Measurements from ENCODE around the gene TGDS. TPM values are rescaled to one million over a fixed set of nuclear protein-coding genes. Genes with fewer than 3 reads are reported as not detected.
A peak's percentile ranks its signal among the peaks of the same experiment; 100 is the strongest.

The TGDS gene
- total and polyA plus RNA-seq, 2 of the 8 experiments (the other 6 are each of a cell fraction or from before 2014, with no cell fraction given): 11.6 to 11.8 TPM

DNA sequence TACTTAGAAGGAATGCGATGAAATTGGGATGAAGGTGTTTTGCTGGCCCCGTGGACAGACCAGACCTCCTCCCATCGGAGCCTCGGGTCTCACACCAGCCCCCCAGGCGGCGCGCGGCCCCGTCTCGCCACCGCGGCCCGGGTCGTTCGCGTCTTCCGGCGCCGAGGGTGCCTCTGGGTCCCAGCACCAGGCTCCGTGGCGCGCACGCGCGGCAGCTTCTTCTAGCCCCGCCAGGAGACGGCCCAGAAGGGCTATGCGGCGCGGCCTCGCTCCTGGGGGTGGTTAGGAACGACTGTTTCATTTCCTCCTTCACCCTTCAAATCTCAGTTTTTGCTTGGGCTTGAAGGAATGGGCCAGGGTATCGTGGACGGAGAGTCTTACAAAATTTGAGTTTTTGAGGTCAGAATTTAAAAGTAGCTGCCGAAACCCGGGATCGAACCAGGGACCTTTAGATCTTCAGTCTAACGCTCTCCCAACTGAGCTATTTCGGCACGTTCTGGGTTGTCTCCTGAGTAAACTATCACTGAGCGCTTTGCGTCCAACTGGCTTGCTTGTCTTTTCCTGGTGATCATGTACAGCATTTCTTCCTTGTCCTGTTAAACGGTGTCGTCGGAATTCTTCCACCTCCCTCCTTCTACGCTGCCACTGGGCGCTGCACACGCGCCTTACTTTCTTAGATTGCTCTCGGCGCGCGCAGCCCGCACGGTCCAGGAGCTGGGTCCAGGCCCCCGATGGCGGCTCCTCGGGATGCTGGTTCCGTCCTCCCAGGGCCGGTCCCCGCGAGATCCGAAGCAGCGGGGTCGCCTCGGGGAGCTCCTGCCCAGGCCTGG is 46.5 kb downstream of the TGDS start (continued):
- TF ChIP-seq RBBP5 (IDR thresholded peaks at IDR 0.05; ENCODE audit: borderline replicate concordance, low read depth, low read length) (peak; percentile 100), SP1 (IDR thresholded peaks at IDR 0.05; ENCODE audit: low read depth, low read length) (no peak), ASH2L (IDR thresholded peaks at IDR 0.05; ENCODE audit: low read length) (peak; percentile 100), SP4 (IDR thresholded peaks at IDR 0.05; ENCODE audit: low read length) (peak; percentile 83; the same call in 1 of the 2 replicates), EGR1 (IDR thresholded peaks at IDR 0.05; ENCODE audit: borderline replicate concordance, low read depth, low read length) (no peak), RAD21 (IDR thresholded peaks at IDR 0.05 in 1 of 2, conservative IDR thresholded peaks at IDR 0.05 in 1 of 2; ENCODE audit: low read depth in 2 of 2, low read length in 2 of 2) (no peak), NANOG (IDR thresholded peaks at IDR 0.05; ENCODE audit: insufficient read depth, low read depth, low read length, poor library complexity, severe bottlenecking) (no peak), EZH2 (IDR thresholded peaks at IDR 0.05; ENCODE audit: low read depth, low read length, severe bottlenecking) (no peak), CREB1 (IDR thresholded peaks at IDR 0.05) (peak; percentile 43; the same call in 1 of the 2 replicates), HDAC6 (IDR thresholded peaks at IDR 0.05; ENCODE audit: low read depth, low read length) (no peak), HDAC2 (IDR thresholded peaks at IDR 0.05; ENCODE audit: borderline replicate concordance in 1 of 2, low read depth in 2 of 2, low read length in 2 of 2) (0 out of 4 replicates have a peak, but pooled peaks of 1 of the 2 experiments have one; percentile 47), POLR2AphosphoS5 (IDR thresholded peaks at IDR 0.05; ENCODE audit: low read depth, low read length) (peak; percentile 48; the same call in 1 of the 2 replicates), RNF2 (IDR thresholded peaks at IDR 0.05; ENCODE audit: borderline replicate concordance, low read depth, low read length, missing control alignments, poor library complexity, severe bottlenecking) (no peak), SIRT6 (IDR thresholded peaks at IDR 0.05; ENCODE audit: low read length) (no peak), BACH1 (IDR thresholded peaks at IDR 0.05; ENCODE audit: low read length) (0 out of 2 replicates have a peak, but pooled peaks have one; percentile 27), TAF7 (optimal IDR thresholded peaks at IDR 0.05; ENCODE audit: borderline replicate concordance, low read depth, low read length) (peak; percentile 22), KDM5A (IDR thresholded peaks at IDR 0.05; ENCODE audit: low read length) (no peak), RXRA (IDR thresholded peaks at IDR 0.05; ENCODE audit: insufficient read depth, low read depth, low read length) (no peak)
- TF ChIP-seq, protein P1, sequence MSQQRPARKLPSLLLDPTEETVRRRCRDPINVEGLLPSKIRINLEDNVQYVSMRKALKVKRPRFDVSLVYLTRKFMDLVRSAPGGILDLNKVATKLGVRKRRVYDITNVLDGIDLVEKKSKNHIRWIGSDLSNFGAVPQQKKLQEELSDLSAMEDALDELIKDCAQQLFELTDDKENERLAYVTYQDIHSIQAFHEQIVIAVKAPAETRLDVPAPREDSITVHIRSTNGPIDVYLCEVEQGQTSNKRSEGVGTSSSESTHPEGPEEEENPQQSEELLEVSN (IDR thresholded peaks at IDR 0.05): peak; percentile 15; the same call in 1 of the 2 replicates
- TF ChIP-seq, protein P2, sequence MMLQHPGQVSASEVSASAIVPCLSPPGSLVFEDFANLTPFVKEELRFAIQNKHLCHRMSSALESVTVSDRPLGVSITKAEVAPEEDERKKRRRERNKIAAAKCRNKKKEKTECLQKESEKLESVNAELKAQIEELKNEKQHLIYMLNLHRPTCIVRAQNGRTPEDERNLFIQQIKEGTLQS (IDR thresholded peaks at IDR 0.05; ENCODE audit: insufficient read depth, low read depth, low read length): no peak
- TF ChIP-seq, protein P3, sequence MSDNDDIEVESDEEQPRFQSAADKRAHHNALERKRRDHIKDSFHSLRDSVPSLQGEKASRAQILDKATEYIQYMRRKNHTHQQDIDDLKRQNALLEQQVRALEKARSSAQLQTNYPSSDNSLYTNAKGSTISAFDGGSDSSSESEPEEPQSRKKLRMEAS (IDR thresholded peaks at IDR 0.05): peak; percentile 49; the same call in 1 of the 2 replicates

Measured in H1 (cell line).